HPDE6-E6E7 (cell line): ENCODE measurements around the gene NHERF2.

Source experiments
- DNase-seq: peaks from one replicate; pipeline ENCODE4 v3.0.0; 2011; ENCODE audit warnings: missing footprints; ENCODE audit errors: extremely low spot score

Gene NHERF2

DNA sequence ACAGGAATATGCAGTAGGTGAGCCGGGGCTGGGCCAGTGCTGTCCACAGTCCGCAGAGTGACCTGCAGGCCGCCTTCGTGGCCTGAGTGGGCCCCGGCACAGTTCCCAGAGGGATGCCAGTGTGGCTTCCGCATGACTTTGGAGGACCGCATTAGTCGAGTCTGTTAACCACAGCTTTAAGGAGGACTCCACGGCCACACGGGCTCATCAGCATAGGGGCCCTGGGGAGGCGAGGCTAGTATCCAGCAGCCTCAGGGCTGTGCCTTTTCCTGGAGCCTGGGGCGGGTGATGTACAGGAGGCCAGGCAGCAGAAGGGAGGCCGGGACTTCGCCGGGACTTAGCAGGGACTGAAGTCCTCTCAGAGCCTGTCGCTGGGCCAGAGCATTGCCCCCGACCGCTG is 34.3 kb downstream of the NHERF2 start:
- no peak for DNase-seq

DNA sequence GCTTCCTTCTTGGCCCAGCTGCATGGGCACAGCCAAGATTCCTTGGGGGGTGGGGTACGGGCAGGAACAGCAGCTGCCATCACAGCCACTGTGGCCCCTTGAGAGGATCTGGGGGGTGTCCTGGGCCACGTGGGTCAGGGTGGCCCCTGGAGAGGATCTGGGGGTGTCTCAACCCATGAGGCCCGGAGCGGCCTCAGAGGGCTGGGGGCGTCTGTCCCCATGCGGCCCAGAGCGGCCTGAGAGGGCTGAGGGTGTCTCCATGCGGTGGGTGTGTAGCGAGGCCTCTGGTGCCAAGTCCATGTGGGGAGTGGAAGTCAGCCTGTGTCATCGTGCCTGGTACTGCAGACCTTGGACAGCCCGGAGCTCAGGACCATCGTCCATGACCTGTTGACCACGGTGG is 34.8 kb downstream of the NHERF2 start:
- no peak for DNase-seq

DNA sequence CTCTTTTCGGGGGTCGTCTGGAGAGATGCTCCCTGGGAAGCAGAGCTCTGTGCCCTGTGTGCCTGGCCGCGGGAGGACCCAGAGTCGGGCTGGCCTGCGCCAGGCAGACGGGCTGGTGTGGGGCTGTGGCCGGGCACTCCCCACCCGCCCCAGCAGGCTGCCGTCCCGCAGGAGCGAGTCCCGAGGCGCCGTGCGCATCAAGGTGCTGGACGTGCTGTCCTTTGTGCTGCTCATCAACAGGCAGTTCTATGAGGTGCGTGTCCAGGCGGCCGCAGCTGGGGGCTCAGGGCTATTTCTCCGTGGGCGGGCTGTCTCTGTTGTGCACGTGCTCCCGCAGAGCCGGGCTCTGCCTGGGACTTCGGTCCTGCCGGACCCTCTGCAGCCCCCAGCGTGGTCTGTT is 36.1 kb downstream of the NHERF2 start:
- DNase-seq = no peak

DNA sequence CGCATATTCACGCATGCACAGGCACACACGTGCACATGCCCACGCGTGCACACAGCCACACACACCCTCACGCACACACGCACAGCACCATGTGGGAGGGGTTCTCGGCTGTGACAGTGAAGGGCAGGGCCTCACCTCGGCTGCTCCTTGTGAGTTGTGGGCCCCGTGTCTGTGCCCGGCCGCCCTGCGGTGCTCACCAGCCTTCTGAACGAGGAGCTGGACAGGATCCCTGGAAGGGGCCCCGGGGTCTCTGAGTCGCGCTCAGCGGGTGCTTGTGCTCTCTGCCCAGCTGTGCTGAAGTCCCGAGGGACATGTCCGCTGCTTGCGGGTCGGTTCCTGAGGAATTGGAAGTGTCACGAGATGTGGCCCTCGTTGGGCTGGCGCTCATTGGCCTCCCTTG is 37.2 kb downstream of the NHERF2 start:
- DNase-seq = no peak

DNA sequence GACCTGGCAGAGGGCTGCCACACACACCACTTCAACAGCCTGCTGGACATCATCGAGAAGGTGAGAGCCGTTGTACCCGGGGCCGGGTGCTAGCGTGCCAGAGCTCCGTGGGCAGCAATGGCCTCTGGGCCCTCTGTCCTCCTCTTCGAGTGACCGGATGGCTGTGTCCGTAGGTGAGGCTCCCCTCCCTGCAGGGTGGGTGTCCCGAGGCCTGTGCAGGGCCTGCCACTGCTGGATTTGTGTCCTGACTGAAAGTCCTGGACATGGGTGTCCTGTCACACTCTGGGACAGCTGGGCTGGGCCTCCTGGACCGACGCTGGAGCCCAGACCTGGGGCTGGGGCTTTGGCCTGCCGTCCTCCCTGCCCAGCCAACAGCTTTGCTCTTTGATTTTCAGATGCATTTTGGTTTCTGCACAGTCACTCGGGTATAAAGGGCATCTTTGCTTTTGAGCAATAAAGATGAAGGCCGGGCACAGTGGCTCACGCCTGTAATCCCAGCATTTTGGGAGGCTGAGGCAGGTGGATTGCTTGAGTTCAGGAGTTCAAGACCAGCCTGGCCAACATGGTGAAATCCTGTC is 37.8 kb downstream of the NHERF2 start:
- no peak for DNase-seq

DNA sequence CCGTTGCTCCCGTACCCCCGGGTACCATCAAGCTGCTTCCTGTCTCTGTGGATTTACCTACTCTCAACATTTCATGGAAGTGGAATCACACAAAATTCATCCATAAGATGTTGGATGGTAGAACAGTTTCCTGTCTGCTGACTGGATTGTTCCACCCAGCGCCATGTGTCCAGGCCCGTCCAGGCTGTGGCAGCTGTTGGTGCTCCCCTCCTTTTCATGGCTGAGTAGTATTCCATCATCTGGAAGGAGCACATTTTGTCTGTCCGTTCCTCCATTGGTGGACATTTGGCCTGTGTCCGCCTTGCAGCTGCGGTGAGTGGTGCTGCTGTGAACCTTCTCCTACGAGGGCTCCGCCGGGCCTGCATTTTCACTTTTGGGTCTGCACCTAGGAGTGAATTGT is 39.4 kb downstream of the NHERF2 start:
- DNase-seq = no peak

DNA sequence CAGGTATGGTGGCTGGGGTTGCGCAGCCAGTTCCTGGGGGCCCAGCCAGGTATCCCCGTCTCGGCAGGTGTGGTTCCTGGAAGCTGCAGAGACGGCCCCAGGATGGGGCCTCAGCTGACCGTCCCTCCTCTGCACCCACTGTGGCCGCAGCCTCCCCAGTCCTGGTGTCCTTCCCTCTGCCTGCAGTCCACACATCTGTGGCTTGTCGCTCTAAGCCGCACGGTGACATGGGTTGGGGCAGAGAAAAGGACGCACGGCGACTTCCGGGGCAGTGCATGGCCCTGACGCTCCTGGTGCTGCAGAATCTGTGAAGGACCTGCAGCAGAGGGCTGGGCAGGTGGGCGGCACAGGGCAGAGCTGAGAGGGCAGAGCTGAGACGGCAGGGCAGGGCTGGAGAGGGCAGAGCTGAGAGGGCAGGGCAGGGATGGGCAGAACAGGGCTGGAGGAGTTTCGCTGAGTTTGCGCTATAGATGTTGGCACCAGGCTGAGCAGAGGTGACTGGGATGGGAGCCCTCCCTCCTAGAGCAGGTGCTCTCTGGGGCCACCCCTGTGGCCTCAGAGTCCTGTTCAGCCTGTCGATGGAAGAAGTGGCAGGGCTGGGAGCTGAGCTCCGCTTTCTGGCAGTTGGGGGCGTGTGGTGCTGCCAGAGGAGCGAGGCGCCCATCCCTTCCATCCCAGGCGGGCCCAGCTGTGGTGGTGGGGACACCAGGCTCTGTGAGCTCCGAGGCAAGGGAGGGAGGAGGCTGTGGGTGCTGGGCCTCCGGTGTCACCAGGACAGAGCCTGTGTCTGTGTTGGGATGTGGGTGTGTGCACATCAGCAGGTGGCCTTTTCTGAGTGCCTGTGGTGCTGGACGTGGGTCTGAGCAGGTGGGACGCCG is 44.1 kb downstream of the NHERF2 start:
- DNase-seq = no peak

DNA sequence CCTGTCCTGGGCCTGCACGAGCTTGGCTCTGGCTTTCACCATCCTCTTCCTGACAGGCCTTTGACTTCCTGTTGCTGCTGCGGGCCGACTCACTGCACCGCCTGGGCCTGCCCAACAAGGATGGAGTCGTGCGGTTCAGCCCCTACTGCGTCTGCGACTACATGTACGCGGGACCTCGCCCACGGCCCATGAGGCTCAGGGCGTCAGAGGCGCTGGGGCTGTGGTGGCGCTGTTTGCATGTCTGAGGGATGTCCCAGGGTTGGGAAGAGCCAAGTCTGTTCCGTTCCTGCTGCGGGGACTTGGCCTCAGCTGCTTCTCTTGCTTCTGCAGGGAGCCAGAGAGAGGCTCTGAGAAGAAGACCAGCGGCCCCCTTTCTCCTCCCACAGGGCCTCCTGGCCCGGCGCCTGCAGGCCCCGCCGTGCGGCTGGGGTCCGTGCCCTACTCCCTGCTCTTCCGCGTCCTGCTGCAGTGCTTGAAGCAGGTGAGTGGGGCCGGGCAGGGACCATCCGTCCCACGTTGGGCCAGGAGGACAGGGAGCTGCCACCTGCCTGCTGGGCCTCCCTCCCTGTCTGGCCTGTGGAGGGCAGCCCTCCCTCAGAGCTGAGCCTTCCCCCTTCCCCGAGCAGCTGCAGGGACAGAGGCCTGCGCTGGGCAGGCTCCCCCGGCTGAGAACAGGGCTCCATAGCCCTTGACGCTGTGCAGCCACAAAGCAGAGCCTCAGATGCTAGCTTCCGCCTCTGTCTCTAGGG is 44.9 kb downstream of the NHERF2 start:
- DNase-seq = no peak

DNA sequence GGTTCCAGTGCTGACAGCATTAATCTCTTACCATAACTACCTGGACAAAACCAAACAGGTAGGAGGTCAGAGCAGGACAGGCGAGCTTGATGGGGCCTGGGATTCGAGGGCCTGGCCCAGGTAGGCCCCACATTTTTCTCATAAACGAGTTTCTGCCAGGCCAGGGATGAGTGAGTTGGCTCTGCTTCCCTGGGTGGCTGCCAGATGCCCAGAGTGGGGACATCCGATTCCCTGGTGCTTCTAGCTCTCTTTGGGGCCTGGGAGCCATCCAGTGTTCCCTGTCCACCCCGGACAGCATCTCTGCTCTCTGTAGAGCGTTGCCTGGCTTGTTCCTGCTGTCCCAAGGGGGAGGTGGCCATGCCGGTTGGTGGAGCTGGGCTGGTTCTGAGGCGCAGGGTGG is 46.2 kb downstream of the NHERF2 start:
- DNase-seq = no peak

DNA sequence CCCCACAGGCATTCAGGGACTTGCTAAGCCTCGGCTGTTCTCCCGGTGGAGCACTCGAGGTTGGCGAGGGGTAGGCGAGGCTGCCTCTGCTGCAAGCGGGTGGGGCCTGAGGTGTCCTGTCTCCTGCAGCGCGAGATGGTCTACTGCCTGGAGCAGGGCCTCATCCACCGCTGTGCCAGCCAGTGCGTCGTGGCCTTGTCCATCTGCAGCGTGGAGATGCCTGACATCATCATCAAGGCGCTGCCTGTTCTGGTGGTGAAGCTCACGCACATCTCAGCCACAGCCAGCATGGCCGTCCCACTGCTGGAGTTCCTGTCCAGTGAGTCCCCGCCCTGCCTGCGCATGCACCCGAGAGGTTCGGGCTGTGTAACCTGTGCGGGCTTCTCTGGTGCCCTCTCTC is 47.4 kb downstream of the NHERF2 start:
- no peak for DNase-seq

DNA sequence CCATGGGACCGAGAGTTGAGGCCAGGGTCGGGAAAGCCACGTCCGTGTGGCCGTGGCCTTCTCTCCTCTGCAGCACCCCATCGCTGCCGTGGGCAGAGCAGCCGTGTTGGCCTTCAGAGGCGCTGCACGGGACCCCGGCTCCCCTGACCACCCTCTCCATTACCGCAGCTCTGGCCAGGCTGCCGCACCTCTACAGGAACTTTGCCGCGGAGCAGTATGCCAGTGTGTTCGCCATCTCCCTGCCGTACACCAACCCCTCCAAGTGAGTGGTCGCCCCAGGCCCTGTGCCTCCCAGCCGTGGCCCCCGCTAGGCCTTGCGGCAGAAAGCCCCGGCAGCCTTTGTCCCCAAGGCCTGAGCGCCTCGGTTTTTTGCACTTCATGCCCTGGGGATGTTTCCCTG is 48.9 kb downstream of the NHERF2 start:
- no peak for DNase-seq

DNA sequence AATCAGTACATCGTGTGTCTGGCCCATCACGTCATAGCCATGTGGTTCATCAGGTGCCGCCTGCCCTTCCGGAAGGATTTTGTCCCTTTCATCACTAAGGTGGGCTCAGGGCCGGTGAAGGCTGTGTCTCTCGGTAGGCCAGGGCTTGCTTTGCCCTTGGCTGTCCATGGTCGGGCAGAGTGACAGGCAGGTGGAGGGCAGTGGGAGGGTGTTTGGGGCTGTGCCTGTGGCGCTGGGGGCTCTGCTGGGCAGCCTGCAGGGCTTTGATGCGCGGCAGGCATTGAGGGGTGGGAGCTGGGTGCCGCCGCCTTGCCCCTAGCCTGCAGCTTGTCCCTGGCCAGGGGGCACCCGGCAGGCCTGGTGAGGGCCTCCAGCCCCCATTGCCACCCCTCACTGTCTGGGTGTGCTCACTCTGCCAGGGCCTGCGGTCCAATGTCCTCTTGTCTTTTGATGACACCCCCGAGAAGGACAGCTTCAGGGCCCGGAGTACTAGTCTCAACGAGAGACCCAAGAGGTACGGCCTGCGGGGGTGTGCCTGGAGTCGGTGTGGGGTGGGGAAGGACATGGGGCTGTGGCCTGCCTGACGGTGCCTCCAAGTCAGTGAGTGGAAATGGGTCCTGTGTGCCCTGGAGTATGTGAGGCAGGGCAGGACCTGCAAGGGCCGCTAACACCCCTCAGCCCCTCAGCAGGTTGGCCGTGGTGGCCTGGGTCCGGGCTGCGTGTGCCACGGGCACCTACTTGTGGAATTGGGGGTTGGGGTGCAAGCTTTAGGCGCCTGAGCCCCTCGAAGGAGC is 49.6 kb downstream of the NHERF2 start:
- DNase-seq = no peak

DNA sequence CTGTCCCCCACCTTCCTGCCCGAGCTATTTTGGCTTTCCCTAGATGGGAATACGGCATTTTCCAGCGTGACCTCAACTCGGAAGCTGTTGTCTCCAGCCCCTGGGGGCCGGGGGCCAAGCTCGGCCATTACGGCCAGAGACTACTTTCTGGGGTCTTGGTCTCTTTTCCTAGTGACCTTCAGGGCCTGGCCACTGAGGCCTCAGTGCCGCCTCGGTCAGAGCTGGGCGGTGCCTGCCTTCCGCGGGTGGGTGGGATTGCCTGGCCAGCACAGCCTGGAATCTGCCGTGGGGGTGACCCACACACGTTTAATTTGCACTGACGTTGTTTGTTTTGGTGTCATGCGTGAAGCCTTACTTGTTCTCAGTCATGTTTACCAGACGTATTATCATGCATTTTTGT is 50.3 kb downstream of the NHERF2 start:
- DNase-seq = no peak

DNA sequence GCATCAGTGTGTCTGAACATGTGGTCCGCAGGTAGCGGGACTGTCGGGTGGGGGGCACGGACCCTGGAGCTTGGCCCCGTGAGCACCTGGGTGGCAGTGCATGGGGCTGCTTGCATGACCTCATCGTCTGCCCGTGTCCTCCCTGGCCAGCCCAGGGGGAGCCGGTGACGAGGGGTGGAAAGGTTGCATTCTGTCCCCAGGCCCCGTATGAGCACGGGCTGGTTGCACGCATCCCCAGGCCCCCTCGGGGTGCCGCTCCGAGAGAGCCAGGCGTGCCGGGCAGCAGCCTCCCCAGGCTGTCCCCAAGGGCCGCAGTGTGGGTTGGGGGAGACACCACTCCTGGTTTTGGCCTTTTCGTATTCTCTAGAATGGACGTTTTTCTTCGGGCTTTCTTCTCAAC is 51.0 kb downstream of the NHERF2 start:
- DNase-seq = no peak

DNA sequence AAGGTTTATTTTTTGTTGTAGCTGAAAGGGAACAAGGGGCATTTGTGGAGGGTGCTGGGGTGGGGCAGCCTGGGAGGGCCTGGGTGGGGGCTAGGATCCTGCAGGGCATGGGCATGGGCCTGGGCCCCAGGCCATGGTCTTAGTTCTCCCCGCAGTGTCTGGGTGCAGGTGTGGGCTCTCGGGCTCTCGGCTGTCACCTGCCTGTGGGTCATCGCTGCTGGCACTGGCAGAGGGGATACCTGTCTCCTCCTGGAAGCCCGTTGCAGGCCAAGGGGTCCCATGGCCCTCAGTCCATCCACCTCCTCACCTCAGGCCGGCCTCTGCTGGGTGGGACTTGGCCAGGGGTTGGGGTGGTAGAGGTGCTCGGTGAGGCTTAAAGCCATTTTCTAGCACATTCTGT is 51.4 kb downstream of the NHERF2 start:
- no peak for DNase-seq

DNA sequence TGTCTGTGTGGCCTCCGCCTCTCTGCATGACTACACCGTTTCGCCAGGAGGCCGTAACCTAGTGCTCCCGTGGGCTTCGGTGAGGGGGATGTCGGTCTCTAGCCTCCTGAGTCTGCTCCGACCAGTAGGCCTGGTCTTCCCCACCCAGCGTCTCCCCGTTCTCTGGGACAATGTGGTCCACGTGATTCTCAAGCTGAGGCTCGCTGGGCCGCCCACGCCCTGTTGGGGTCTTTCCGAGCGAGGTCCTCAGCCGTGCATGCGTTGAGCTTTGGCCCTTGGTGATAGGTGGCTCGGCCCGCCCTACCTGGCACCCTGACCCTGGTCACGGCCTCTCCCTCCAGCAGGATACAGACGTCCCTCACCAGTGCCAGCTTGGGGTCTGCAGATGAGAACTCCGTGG is 52.0 kb downstream of the NHERF2 start:
- DNase-seq = no peak

DNA sequence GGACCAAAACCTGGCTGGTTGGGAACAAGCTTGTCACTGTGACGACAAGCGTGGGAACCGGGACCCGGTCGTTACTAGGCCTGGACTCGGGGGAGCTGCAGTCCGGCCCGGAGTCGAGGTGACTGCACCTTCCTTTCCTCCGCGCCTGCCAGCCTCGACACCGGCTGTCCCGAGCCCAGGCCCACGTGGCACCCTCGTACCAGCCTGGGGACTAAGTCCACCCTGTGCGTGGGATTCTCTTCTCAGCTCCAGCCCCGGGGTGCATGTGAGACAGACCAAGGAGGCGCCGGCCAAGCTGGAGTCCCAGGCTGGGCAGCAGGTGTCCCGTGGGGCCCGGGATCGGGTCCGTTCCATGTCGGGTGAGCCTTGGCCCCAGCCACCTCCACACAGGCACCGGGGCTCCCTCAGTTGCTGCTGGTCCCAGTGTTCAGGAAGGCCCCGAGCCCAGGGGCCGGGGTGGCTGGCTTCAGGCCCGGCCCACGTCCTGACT is 52.7 kb downstream of the NHERF2 start:
- DNase-seq = no peak

DNA sequence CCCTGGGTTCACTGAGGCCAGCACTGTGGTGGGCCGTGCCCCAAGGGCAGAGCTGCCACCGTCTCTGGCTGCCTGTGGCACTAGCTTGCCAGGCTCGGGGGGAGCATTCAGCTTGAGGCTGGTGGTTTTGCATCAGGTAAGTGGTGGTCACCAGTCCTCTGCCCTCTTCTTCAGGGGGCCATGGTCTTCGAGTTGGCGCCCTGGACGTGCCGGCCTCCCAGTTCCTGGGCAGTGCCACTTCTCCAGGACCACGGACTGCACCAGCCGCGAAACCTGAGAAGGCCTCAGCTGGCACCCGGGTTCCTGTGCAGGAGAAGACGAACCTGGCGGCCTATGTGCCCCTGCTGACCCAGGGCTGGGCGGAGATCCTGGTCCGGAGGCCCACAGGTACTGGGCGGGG is 53.3 kb downstream of the NHERF2 start:
- DNase-seq = no peak

DNA sequence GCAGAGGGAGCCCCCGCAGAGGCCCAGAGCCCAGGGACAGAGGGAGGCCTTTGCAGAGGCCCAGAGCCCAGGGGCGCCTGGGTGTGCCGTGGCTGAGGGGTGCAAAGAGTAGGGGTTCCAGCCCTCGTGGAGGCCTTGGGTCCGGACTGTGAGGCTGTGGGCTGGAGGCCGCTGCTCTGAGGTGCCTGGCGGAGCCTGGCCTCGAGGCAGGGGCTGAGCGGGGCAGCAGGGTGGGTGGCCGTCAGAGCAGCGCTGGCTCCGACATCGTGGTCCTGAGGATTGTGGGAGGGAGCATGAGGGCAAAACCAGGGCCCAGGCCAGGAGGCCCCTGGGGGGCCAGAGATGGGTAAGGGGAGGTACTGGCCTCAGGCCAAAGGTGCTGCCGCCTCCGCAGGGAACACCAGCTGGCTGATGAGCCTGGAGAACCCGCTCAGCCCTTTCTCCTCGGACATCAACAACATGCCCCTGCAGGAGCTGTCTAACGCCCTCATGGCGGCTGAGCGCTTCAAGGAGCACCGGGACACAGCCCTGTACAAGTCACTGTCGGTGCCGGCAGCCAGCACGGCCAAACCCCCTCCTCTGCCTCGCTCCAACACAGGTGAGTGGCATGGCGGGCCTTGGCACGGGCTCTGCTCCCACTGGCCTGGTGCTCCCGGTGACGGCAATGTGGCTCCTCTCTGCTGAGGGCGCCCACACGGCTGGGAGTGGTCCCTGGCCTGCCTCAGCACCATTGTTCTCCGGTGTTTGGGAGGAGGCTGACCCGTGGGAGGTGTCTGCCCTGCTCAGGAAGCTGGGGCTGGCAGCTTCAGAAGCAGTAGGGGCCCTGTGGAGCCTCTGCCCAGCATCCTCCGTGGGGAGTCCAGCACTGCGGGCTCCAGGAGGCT is 54.7 kb downstream of the NHERF2 start:
- no peak for DNase-seq

DNA sequence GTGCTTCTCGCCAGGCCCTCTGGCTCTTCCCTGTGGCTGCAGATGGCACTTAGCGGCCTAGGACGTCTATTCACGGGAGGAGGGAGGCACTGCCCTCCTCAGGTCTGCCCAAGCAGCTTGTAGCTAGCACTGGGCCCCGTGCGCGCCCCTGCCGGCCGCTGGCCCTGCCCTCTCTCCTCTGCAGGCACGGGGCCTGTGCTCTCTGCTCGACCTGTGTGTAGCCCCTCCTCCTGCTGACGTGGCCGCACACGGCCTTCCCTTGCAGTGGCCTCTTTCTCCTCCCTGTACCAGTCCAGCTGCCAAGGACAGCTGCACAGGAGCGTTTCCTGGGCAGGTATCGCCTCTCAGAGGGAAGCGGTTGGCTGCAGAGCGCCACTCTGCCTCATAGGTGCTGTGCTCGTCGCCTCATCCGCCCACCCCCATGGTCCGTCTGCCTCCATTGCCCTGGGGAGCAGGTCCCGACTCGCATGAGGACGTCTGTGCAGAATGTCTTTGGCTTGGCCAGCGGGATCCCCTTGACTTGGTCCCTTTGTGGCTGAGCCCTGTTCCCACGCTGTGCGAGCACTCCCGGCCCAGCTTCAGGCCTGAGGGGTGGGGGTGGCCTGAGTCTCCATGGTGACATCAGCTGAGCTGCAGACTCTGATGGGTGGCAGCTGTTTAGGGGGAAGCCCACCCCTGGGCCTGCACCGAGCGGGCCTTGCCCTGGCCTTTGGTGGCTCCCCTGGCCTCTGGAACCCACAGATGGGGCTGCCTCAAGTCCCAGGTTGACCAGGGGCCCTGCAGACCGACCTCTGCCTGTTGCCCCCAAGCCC is 55.7 kb downstream of the NHERF2 start:
- no peak for DNase-seq
